Endodermal cell (in vitro differentiated cells): ENCODE measurements around the gene RASAL3. TPM values are rescaled to one million over a fixed set of nuclear protein-coding genes. Genes with fewer than 3 reads are reported as not detected.
"Not testable (repeated sequence)": the region's sequence is repeated elsewhere in the genome, so short reads cannot be mapped to it uniquely, and the experiment has no call there.

Experiments used
- DNase-seq: peaks from one replicate; pipeline ENCODE4 v3.0.0-alpha.2; 2017
- H3K27ac ChIP-seq: 2 replicates; pipeline ENCODE4 v1.5.1; 2013; ENCODE audit warnings: mild to moderate bottlenecking, low read depth, low read length, moderate library complexity
- H3K27me3 ChIP-seq: 2 replicates; pipeline ENCODE4 v1.6.1; 2013; ENCODE audit warnings: mild to moderate bottlenecking, low read length, moderate library complexity; ENCODE audit not compliant: insufficient read depth, control insufficient read depth, poor library complexity, severe bottlenecking
- H3K36me3 ChIP-seq: 2 replicates; pipeline ENCODE4 v1.7.0; 2013; ENCODE audit warnings: mild to moderate bottlenecking, low read length, moderate library complexity; ENCODE audit not compliant: control insufficient read depth, insufficient read depth
- H3K4me1 ChIP-seq: one replicate; pipeline ENCODE4 v1.7.0; 2013; ENCODE audit warnings: low read length; ENCODE audit not compliant: control insufficient read depth, insufficient read depth
- H3K4me3 ChIP-seq: 2 replicates; pipeline ENCODE4 v1.5.1; 2013; ENCODE audit warnings: mild to moderate bottlenecking, low read length, moderate library complexity
- H3K9ac ChIP-seq: 2 replicates; pipeline ENCODE4 v1.6.1; 2013; ENCODE audit warnings: mild to moderate bottlenecking, low read length, moderate library complexity; ENCODE audit not compliant: poor library complexity, severe bottlenecking; ENCODE audit errors: extremely low read depth
- H3K9me3 ChIP-seq: 2 replicates; pipeline ENCODE4 v1.6.1; 2013; ENCODE audit warnings: mild to moderate bottlenecking, low read length, moderate library complexity; ENCODE audit not compliant: control insufficient read depth
- H3K27ac Mint-ChIP-seq: 2 replicates; pipeline ENCODE4 v1.8.0; 2020; ENCODE audit warnings: mixed read lengths
- H3K27me3 Mint-ChIP-seq: 2 replicates; pipeline ENCODE4 v1.8.0; 2021; ENCODE audit warnings: mild to moderate bottlenecking, mixed read lengths; ENCODE audit not compliant: insufficient read depth
- H3K36me3 Mint-ChIP-seq: 2 replicates; pipeline ENCODE4 v1.8.0; 2020; ENCODE audit warnings: low read depth, mixed read lengths
- H3K4me1 Mint-ChIP-seq: 2 replicates; pipeline ENCODE4 v1.8.0; 2020; ENCODE audit warnings: mixed read lengths
- H3K4me3 Mint-ChIP-seq: 2 replicates; pipeline ENCODE4 v1.8.0; 2020; ENCODE audit warnings: mild to moderate bottlenecking, moderate library complexity, mixed read lengths
- H3K9me3 Mint-ChIP-seq: 2 replicates; pipeline ENCODE4 v1.8.0; 2020; ENCODE audit warnings: mild to moderate bottlenecking, mixed read lengths
- WGBS, 2 experiments: methylation state at CpG; one replicate each; pipeline versions ENCODE4 v1.1.5 to v1.1.7; 2013; ENCODE audit warnings: missing lambda C conversion rate in 2 of 2, mixed read lengths in 1 of 2; ENCODE audit not compliant: insufficient coverage in 1 of 2, insufficient read length in 1 of 2; 5-methylcytosine and 5-hydroxymethylcytosine counted together
- total RNA-seq, 2 donors: library from RNA; stranded (reverse); fragmentation: NEBNext Ultra II Directional in 1 of 2; extraction: Animal tissue kit (Norgen Biotek cat#: 25700) in 1 of 2; gene quantifications; 2 replicates in 1 of 2; 3 replicates in 1 of 2; pipeline ENCODE4 v1.2.1, GENCODE V29; 2021
- TF ChIP-seq, protein P1 (sequence below): fragments of 200-600 bp; sonication (generic); conservative IDR thresholded peaks from 2 replicates; pipeline ENCODE4 v1.5.0; 2021; ENCODE audit warnings: antibody characterized with exemption, mild to moderate bottlenecking

Gene RASAL3
- total RNA-seq, 2 donors from 2014 or later: not detected

DNA sequence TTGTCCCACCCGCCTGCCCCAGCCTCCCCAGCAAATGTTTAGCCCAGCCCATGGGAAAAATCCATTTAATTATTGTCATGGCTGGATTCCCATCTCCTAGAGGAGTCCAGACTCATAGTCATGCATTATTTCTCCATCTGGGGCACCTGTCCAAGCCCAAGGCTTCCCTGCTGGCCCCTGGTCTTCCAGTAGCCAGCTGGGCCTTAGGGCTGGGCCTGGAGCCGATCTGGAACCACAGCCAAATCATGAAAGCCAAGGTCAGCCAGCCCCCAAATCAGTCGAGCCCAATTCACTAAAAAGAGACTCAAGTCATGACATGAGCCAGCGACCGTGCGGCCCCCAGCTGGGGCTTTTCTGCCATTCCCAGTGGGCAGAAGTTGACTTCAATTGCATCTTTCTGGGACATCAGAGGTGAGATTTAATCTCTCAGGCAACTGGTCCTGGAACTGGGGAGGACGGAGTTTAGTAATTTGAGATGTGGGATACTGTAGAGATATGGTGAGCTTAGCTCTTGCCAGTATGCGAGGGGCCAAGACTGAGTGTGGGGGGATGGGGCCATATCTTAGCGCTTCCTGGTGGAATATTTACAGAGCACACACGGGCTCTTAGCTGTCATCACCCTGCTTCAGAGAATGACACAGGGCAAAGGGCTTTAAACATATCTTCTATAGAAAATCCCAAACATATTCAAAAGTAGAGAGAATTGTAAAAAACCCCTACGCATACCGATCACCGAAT, 24.3 kb upstream of the RASAL3 start:
- H3K4me1 Mint-ChIP-seq: no peaks in the 10 kb centered on the region
- Histone ChIP-seq H3K27me3 (no peaks in the 10 kb centered on the region), H3K9me3 (peaks cover 27% of the 10 kb centered on the region), H3K4me1 (no peaks in the 10 kb centered on the region), H3K36me3 (no peaks in the 10 kb centered on the region), H3K4me3 (no peak overlapping the region), H3K9ac (no peak overlapping the region), H3K27ac (no peak overlapping the region)
- WGBS, 2 experiments: 84 to 85% methylated on average over 7 to 13 of the region's 13 CpGs
- peaks cover 60% of the 10 kb centered on the region for H3K9me3 Mint-ChIP-seq
- H3K36me3 Mint-ChIP-seq: no peaks in the 10 kb centered on the region
- H3K27ac Mint-ChIP-seq: no peak overlapping the region
- H3K4me3 Mint-ChIP-seq: no peak overlapping the region
- TF ChIP-seq, protein P1, sequence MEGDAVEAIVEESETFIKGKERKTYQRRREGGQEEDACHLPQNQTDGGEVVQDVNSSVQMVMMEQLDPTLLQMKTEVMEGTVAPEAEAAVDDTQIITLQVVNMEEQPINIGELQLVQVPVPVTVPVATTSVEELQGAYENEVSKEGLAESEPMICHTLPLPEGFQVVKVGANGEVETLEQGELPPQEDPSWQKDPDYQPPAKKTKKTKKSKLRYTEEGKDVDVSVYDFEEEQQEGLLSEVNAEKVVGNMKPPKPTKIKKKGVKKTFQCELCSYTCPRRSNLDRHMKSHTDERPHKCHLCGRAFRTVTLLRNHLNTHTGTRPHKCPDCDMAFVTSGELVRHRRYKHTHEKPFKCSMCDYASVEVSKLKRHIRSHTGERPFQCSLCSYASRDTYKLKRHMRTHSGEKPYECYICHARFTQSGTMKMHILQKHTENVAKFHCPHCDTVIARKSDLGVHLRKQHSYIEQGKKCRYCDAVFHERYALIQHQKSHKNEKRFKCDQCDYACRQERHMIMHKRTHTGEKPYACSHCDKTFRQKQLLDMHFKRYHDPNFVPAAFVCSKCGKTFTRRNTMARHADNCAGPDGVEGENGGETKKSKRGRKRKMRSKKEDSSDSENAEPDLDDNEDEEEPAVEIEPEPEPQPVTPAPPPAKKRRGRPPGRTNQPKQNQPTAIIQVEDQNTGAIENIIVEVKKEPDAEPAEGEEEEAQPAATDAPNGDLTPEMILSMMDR: no peak
- no peak for DNase-seq
- no peaks in the 10 kb centered on the region for H3K27me3 Mint-ChIP-seq

DNA sequence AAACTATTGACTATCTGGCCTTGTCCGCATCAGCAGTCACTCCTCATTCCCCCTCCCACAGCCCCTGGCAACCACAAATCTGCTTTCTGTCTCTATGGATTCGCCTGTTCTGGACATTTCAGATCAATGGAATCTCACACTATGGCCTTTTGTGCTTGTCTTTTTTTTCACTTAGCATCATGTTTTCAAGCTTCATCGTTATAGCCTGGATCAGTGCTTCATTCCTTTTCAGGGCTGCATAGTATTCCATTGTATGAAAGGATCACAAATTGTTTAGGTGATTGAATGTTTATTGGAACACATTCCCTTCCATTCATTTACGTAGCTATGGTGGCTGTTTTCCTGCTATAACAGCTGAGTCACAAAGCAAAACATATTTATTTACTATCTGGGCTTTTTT, 22.7 kb upstream of the RASAL3 start:
- 75% methylated on average over 2 to 4 of the region's 4 CpGs for WGBS, 2 experiments
- H3K4me1 Mint-ChIP-seq: no peaks in the 10 kb centered on the region
- Histone ChIP-seq H3K9ac (no peak overlapping the region), H3K27ac (no peak overlapping the region), H3K27me3 (no peaks in the 10 kb centered on the region), H3K36me3 (no peaks in the 10 kb centered on the region), H3K4me3 (no peak overlapping the region), H3K9me3 (peaks cover 34% of the 10 kb centered on the region), H3K4me1 (no peaks in the 10 kb centered on the region)
- peaks cover 61% of the 10 kb centered on the region for H3K9me3 Mint-ChIP-seq
- H3K27me3 Mint-ChIP-seq: peaks cover 2% of the 10 kb centered on the region
- no peak overlapping the region for H3K4me3 Mint-ChIP-seq
- H3K27ac Mint-ChIP-seq: no peak overlapping the region
- TF ChIP-seq, protein P1: no peak
- DNase-seq: no peak
- no peaks in the 10 kb centered on the region for H3K36me3 Mint-ChIP-seq

DNA sequence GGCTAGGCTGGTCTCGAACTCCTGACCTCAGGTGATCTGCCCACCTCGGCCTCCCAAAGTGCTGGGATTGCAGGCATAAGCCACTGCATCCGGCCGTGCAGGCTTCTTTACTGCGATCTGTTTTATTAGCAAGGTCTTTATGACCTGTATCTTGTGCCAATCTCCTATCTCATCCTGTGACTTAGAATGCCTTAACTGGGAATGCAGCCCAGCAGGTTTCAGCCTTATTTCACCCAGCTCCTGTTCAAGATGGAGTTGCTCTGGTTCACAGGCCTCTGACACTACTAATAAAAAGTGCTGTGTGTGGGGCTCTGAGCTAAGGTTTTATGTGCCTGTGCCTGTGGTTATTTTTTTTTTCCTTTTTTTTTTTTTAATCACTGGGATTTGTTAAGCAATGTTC, 21.4 kb upstream of the RASAL3 start:
- H3K36me3 Mint-ChIP-seq, H3K4me1 Mint-ChIP-seq, H3K4me3 Mint-ChIP-seq, H3K4me1 ChIP-seq, H3K9ac ChIP-seq, H3K4me3 ChIP-seq, H3K27ac Mint-ChIP-seq, H3K27ac ChIP-seq, H3K36me3 ChIP-seq, H3K27me3 ChIP-seq, DNase-seq, H3K27me3 Mint-ChIP-seq: not testable (repeated sequence)
- peaks cover 70% of the 10 kb centered on the region for H3K9me3 Mint-ChIP-seq
- peaks cover 34% of the 10 kb centered on the region for H3K9me3 ChIP-seq
- 81 to 98% methylated on average over 5 of the region's 5 CpGs for WGBS, 2 experiments

DNA sequence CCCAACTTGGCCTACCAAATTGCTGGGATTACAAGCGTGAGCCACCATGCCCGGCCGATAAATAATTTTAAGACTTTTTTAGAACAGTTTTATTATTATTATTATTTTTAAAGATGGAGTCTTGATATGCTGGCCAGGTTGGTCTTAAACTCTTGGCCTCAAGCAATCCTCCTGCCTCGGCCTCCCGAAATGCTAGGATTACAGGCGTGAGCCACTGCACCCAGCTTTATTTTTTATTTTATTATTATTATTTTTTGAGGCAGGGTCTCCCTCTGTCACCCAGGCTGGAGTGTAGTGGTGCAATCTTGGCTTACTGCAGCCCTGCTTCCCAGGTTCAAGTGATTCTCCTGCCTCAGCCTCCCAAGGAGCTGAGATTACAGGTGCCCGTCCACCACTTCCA, 16.7 kb upstream of the RASAL3 start:
- not testable (repeated sequence) for H3K27ac Mint-ChIP-seq, H3K4me3 Mint-ChIP-seq, H3K4me1 Mint-ChIP-seq, H3K36me3 ChIP-seq, H3K27ac ChIP-seq, H3K9ac ChIP-seq, H3K27me3 Mint-ChIP-seq, H3K27me3 ChIP-seq, DNase-seq, H3K4me1 ChIP-seq, H3K4me3 ChIP-seq, H3K36me3 Mint-ChIP-seq
- WGBS, 2 experiments: 67 to 86% methylated on average over 1 to 4 of the region's 7 CpGs
- peaks cover 14% of the 10 kb centered on the region for H3K9me3 ChIP-seq
- H3K9me3 Mint-ChIP-seq: peaks cover 73% of the 10 kb centered on the region
